ENCODE measurements around the gene EXOC4.

EXOC4 gene

DNA sequence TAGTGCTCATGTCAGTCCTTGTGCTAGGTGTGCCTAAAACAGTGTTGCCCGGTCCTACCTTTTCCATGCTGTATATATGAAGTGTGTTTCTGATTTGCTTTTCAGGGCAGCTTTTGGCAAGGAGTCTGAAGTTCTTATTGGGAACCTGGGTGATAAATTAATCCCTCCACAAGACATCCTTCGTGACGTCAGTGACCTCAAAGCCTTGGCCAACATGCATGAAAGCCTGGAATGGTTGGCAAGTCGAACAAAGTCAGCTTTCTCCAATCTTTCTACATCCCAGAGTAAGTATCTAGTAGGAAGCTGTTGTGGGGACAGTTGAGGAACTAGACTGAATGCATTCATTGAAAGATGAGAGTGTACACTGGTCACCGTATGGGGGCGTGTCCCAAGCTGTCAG lies 684.9 kb downstream of the EXOC4 start:
- Histone ChIP-seq H3K4ac (ENCODE audit: low read length) (no peak overlapping the region), H3K27ac (replicated peaks; ENCODE audit: low read length) (no peak overlapping the region), H2BK120ac (ENCODE audit: low read depth, low read length) (no peak overlapping the region), H2BK12ac (ENCODE audit: low read length) (no peak overlapping the region), H3K36me3 (replicated peaks in 1 of 2; ENCODE audit: control insufficient read depth in 2 of 2, insufficient read depth in 2 of 2, low read length in 2 of 2) (peaks cover 0 to 3% of the 10 kb centered on the region in 2 donors), H3K27me3 (ENCODE audit: control insufficient read depth in 3 of 3, insufficient read depth in 3 of 3, low read depth in 1 of 3, low read length in 3 of 3) (no peaks in the 10 kb centered on the region), H3K18ac (ENCODE audit: low read length) (no peak overlapping the region), H2AFZ (ENCODE audit: low read length) (no peak overlapping the region), H3K9ac (ENCODE audit: low read depth, low read length, poor library complexity) (no peak overlapping the region), H3K9me3 (replicated peaks in 1 of 2; ENCODE audit: control insufficient read depth in 2 of 2, insufficient read depth in 1 of 2, low read depth in 1 of 2, low read length in 2 of 2) (no peaks in the 10 kb centered on the region), H4K8ac (ENCODE audit: low read depth, low read length) (no peak overlapping the region), H3K4me3 (ENCODE audit: low read length in 2 of 2) (no peak overlapping the region), H3K79me1 (ENCODE audit: low read depth, low read length) (no peaks in the 10 kb centered on the region), H2BK5ac (ENCODE audit: low read length) (no peak overlapping the region), H3K4me2 (ENCODE audit: insufficient read depth, low read length, poor library complexity, severe bottlenecking) (no peak overlapping the region), H2BK15ac (ENCODE audit: low read length) (no peak overlapping the region), H3K4me1 (ENCODE audit: control insufficient read depth in 2 of 2, insufficient read depth in 1 of 2, low read depth in 1 of 2, low read length in 2 of 2) (peaks cover 4 to 22% of the 10 kb centered on the region in 2 donors), H3K23ac (ENCODE audit: low read depth, low read length, poor library complexity) (no peak overlapping the region), H4K91ac (ENCODE audit: low read depth, low read length, poor library complexity) (no peak overlapping the region), H2AK5ac (ENCODE audit: low read depth, low read length) (no peak overlapping the region), H3K14ac (ENCODE audit: low read length) (no peak overlapping the region)
- no peak for DNase-seq (ENCODE audit: low spot score)
- WGBS, 2 donors (ENCODE audit: extremely low coverage in 2 of 2, insufficient read length in 2 of 2, insufficient replicate concordance in 1 of 2), result no CpG with 5 or more reads among the region's 6 CpGs

DNA sequence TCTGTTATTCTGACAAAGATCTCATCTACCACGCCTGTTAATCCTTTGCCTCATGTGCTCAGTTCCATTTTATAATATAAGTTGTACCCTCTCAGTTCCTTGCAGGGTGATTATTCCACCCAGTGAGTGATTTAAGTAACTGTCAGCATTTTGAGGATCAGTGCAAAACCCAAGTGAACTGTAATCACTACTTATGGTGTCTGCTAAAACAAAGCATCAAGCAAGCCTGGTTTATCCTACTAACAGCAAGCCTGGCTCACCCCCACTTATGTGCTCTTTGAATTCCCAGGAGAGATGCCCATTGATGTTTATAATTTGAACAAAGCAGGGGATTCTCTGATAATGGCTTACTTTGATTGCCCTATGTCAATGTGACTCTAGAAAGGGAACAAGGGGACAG lies 687.5 kb downstream of the EXOC4 start:
- H2BK12ac ChIP-seq (ENCODE audit: low read length), result no peak overlapping the region
- H2AFZ ChIP-seq (ENCODE audit: low read length), result no peak overlapping the region
- H3K14ac ChIP-seq (ENCODE audit: low read length), result no peak overlapping the region
- H4K91ac ChIP-seq (ENCODE audit: low read depth, low read length, poor library complexity), result no peak overlapping the region
- no peak overlapping the region for H4K8ac ChIP-seq (ENCODE audit: low read depth, low read length)
- no peak overlapping the region for H3K4me2 ChIP-seq (ENCODE audit: insufficient read depth, low read length, poor library complexity, severe bottlenecking)
- no peaks in the 10 kb centered on the region for H3K79me1 ChIP-seq (ENCODE audit: low read depth, low read length)
- no peak overlapping the region for H3K9ac ChIP-seq (ENCODE audit: low read depth, low read length, poor library complexity)
- no CpG with 5 or more reads among the region's 1 CpG for WGBS, 2 donors (ENCODE audit: extremely low coverage in 2 of 2, insufficient read length in 2 of 2, insufficient replicate concordance in 1 of 2)
- no peaks in the 10 kb centered on the region for H3K27me3 ChIP-seq (ENCODE audit: control insufficient read depth in 3 of 3, insufficient read depth in 3 of 3, low read depth in 1 of 3, low read length in 3 of 3)
- H3K36me3 ChIP-seq (replicated peaks in 1 of 2; ENCODE audit: control insufficient read depth in 2 of 2, insufficient read depth in 2 of 2, low read length in 2 of 2), result peaks cover 0 to 3% of the 10 kb centered on the region in 2 donors
- peaks cover 0 to 1% of the 10 kb centered on the region in 2 donors for H3K4me1 ChIP-seq (ENCODE audit: control insufficient read depth in 2 of 2, insufficient read depth in 1 of 2, low read depth in 1 of 2, low read length in 2 of 2)
- H3K4ac ChIP-seq (ENCODE audit: low read length), result no peak overlapping the region
- no peak overlapping the region for H2BK120ac ChIP-seq (ENCODE audit: low read depth, low read length)
- no peaks in the 10 kb centered on the region for H3K9me3 ChIP-seq (replicated peaks in 1 of 2; ENCODE audit: control insufficient read depth in 2 of 2, insufficient read depth in 1 of 2, low read depth in 1 of 2, low read length in 2 of 2)
- no peak overlapping the region for H2AK5ac ChIP-seq (ENCODE audit: low read depth, low read length)
- H2BK15ac ChIP-seq (ENCODE audit: low read length), result no peak overlapping the region
- no peak overlapping the region for H3K23ac ChIP-seq (ENCODE audit: low read depth, low read length, poor library complexity)
- no peak for DNase-seq (ENCODE audit: low spot score)
- H2BK5ac ChIP-seq (ENCODE audit: low read length), result no peak overlapping the region
- no peak overlapping the region for H3K4me3 ChIP-seq (ENCODE audit: low read length in 2 of 2)
- no peak overlapping the region for H3K27ac ChIP-seq (replicated peaks; ENCODE audit: low read length)
- no peak overlapping the region for H3K18ac ChIP-seq (ENCODE audit: low read length)

DNA sequence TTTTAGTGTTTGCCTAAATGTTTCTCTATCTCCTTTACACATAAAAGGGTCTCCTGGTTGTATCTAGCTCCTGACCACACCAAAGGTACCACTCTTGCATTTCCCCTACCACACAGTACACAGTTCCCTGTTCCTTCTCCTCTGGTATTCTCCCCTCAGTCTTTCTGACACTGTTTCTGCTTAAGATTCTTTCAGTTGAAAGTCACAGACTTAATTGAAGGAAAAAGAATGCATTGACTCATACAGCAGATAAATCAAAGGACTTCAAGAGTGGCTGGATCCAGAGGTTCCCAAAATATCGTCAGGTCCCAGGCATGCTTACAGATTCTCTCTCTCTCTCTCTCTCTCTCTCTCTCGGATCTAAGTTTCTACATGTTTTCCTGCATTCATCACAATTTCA lies 688.6 kb downstream of the EXOC4 start:
- no peak overlapping the region for H3K14ac ChIP-seq (ENCODE audit: low read length)
- H2BK120ac ChIP-seq (ENCODE audit: low read depth, low read length), result no peak overlapping the region
- no peak overlapping the region for H3K4me3 ChIP-seq (ENCODE audit: low read length in 2 of 2)
- no peak overlapping the region for H3K18ac ChIP-seq (ENCODE audit: low read length)
- H4K8ac ChIP-seq (ENCODE audit: low read depth, low read length), result no peak overlapping the region
- no peak overlapping the region for H3K23ac ChIP-seq (ENCODE audit: low read depth, low read length, poor library complexity)
- H2AK5ac ChIP-seq (ENCODE audit: low read depth, low read length), result no peak overlapping the region
- no peak overlapping the region for H3K9ac ChIP-seq (ENCODE audit: low read depth, low read length, poor library complexity)
- no peaks in the 10 kb centered on the region for H3K79me1 ChIP-seq (ENCODE audit: low read depth, low read length)
- no peak for DNase-seq (ENCODE audit: low spot score)
- H4K91ac ChIP-seq (ENCODE audit: low read depth, low read length, poor library complexity), result no peak overlapping the region
- H2BK5ac ChIP-seq (ENCODE audit: low read length), result no peak overlapping the region
- H2BK12ac ChIP-seq (ENCODE audit: low read length), result no peak overlapping the region
- no peak overlapping the region for H3K4ac ChIP-seq (ENCODE audit: low read length)
- no peaks in the 10 kb centered on the region for H3K4me1 ChIP-seq (ENCODE audit: control insufficient read depth in 2 of 2, insufficient read depth in 1 of 2, low read depth in 1 of 2, low read length in 2 of 2)
- no peaks in the 10 kb centered on the region for H3K9me3 ChIP-seq (replicated peaks in 1 of 2; ENCODE audit: control insufficient read depth in 2 of 2, insufficient read depth in 1 of 2, low read depth in 1 of 2, low read length in 2 of 2)
- H2BK15ac ChIP-seq (ENCODE audit: low read length), result no peak overlapping the region
- H3K4me2 ChIP-seq (ENCODE audit: insufficient read depth, low read length, poor library complexity, severe bottlenecking), result no peak overlapping the region
- peaks cover 0 to 3% of the 10 kb centered on the region in 2 donors for H3K36me3 ChIP-seq (replicated peaks in 1 of 2; ENCODE audit: control insufficient read depth in 2 of 2, insufficient read depth in 2 of 2, low read length in 2 of 2)
- H3K27ac ChIP-seq (replicated peaks; ENCODE audit: low read length), result no peak overlapping the region
- H3K27me3 ChIP-seq (ENCODE audit: control insufficient read depth in 3 of 3, insufficient read depth in 3 of 3, low read depth in 1 of 3, low read length in 3 of 3), result no peaks in the 10 kb centered on the region
- no CpG with 5 or more reads among the region's 2 CpGs for WGBS, 2 donors (ENCODE audit: extremely low coverage in 2 of 2, insufficient read length in 2 of 2, insufficient replicate concordance in 1 of 2)
- H2AFZ ChIP-seq (ENCODE audit: low read length), result no peak overlapping the region

DNA sequence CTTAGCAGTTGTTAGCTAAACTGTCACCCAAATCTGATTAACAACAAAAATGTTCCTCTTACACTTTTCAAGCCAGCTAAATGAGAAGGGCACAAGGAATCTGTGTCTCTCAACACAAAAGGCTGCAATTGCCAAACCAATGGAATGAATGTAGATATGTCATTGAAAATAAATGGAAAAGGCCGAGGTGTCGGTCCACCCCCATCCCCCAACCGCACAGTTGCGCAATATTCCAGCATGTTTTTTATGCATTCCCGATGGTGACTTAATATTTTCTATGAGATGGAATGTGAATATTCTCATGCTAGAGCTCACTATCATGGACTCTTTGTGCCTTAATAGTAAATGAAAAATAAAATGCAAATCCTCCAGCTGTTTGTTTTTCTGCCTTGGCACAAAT lies 692.6 kb downstream of the EXOC4 start:
- no peak for DNase-seq (ENCODE audit: low spot score)
- no peaks in the 10 kb centered on the region for H3K36me3 ChIP-seq (replicated peaks in 1 of 2; ENCODE audit: control insufficient read depth in 2 of 2, insufficient read depth in 2 of 2, low read length in 2 of 2)
- H4K8ac ChIP-seq (ENCODE audit: low read depth, low read length), result no peak overlapping the region
- H2AFZ ChIP-seq (ENCODE audit: low read length), result no peak overlapping the region
- H3K14ac ChIP-seq (ENCODE audit: low read length), result no peak overlapping the region
- no peak overlapping the region for H3K18ac ChIP-seq (ENCODE audit: low read length)
- H2BK120ac ChIP-seq (ENCODE audit: low read depth, low read length), result no peak overlapping the region
- no peak overlapping the region for H2BK5ac ChIP-seq (ENCODE audit: low read length)
- no peaks in the 10 kb centered on the region for H3K27me3 ChIP-seq (ENCODE audit: control insufficient read depth in 3 of 3, insufficient read depth in 3 of 3, low read depth in 1 of 3, low read length in 3 of 3)
- no peak overlapping the region for H2BK12ac ChIP-seq (ENCODE audit: low read length)
- H3K27ac ChIP-seq (replicated peaks; ENCODE audit: low read length), result no peak overlapping the region
- no peak overlapping the region for H3K9ac ChIP-seq (ENCODE audit: low read depth, low read length, poor library complexity)
- H3K9me3 ChIP-seq (replicated peaks in 1 of 2; ENCODE audit: control insufficient read depth in 2 of 2, insufficient read depth in 1 of 2, low read depth in 1 of 2, low read length in 2 of 2), result no peaks in the 10 kb centered on the region
- H3K4me2 ChIP-seq (ENCODE audit: insufficient read depth, low read length, poor library complexity, severe bottlenecking), result no peak overlapping the region
- no peaks in the 10 kb centered on the region for H3K79me1 ChIP-seq (ENCODE audit: low read depth, low read length)
- H3K4me1 ChIP-seq (ENCODE audit: control insufficient read depth in 2 of 2, insufficient read depth in 1 of 2, low read depth in 1 of 2, low read length in 2 of 2), result peaks cover 0 to 4% of the 10 kb centered on the region in 2 donors
- no CpG with 5 or more reads among the region's 5 CpGs for WGBS, 2 donors (ENCODE audit: extremely low coverage in 2 of 2, insufficient read length in 2 of 2, insufficient replicate concordance in 1 of 2)
- no peak overlapping the region for H4K91ac ChIP-seq (ENCODE audit: low read depth, low read length, poor library complexity)
- H3K23ac ChIP-seq (ENCODE audit: low read depth, low read length, poor library complexity), result no peak overlapping the region
- no peak overlapping the region for H3K4ac ChIP-seq (ENCODE audit: low read length)
- no peak overlapping the region for H3K4me3 ChIP-seq (ENCODE audit: low read length in 2 of 2)
- no peak overlapping the region for H2AK5ac ChIP-seq (ENCODE audit: low read depth, low read length)
- H2BK15ac ChIP-seq (ENCODE audit: low read length), result no peak overlapping the region
